Mesenchymal stem cell (in vitro differentiated cells and primary cell): Measurements from ENCODE around the gene MR1.
"Not testable (repeated sequence)": the region's sequence is repeated elsewhere in the genome, so short reads cannot be mapped to it uniquely, and the experiment has no call there.

Source experiments
- DNase-seq: peaks from one replicate; pipeline ENCODE4 v3.0.0-alpha.2; 2013
- H2AFZ ChIP-seq: one replicate; pipeline ENCODE4 v1.6.1; 2013; ENCODE audit warnings: low read depth, mild to moderate bottlenecking, control low read depth, inconsistent platforms, low read length, moderate library complexity
- H2AK5ac ChIP-seq: 2 replicates; pipeline ENCODE4 v1.6.1; 2013; ENCODE audit warnings: low read length, moderate library complexity, mild to moderate bottlenecking, inconsistent platforms; ENCODE audit not compliant: severe bottlenecking
- H2BK120ac ChIP-seq: one replicate; pipeline ENCODE4 v1.6.1; 2013; ENCODE audit warnings: low read depth, mild to moderate bottlenecking, inconsistent platforms, low read length, moderate library complexity
- H2BK12ac ChIP-seq, 2 experiments: one replicate each; pipeline ENCODE4 v1.6.1; 2013; ENCODE audit warnings: inconsistent platforms in 2 of 2, low read length in 2 of 2, mild to moderate bottlenecking in 2 of 2, moderate library complexity in 2 of 2, control low read depth in 1 of 2
- H2BK15ac ChIP-seq: one replicate; pipeline ENCODE4 v1.6.1; 2013; ENCODE audit warnings: mild to moderate bottlenecking, low read depth, inconsistent platforms; ENCODE audit not compliant: poor library complexity, severe bottlenecking
- H2BK5ac ChIP-seq: 2 replicates; pipeline ENCODE4 v1.6.1; 2013; ENCODE audit warnings: low read depth, mild to moderate bottlenecking, low read length, control low read depth, inconsistent platforms; ENCODE audit not compliant: poor library complexity, severe bottlenecking
- H3K14ac ChIP-seq, 2 experiments: one replicate each; pipeline ENCODE4 v1.6.1; 2013; ENCODE audit warnings: inconsistent platforms in 2 of 2, low read length in 2 of 2, control low read depth in 1 of 2, mild to moderate bottlenecking in 1 of 2, moderate library complexity in 1 of 2
- H3K18ac ChIP-seq, 2 experiments: one replicate each; pipeline ENCODE4 v1.6.1; 2013; ENCODE audit warnings: inconsistent platforms in 2 of 2, low read length in 2 of 2, control low read depth in 1 of 2, low read depth in 1 of 2, mild to moderate bottlenecking in 1 of 2
- H3K23ac ChIP-seq, 2 experiments: one replicate each; pipeline ENCODE4 v1.6.1; 2013; ENCODE audit warnings: inconsistent platforms in 2 of 2, low read length in 2 of 2, mild to moderate bottlenecking in 2 of 2, moderate library complexity in 2 of 2, control low read depth in 1 of 2
- H3K27ac ChIP-seq: 2 replicates; pipeline ENCODE4 v1.5.1; 2013; ENCODE audit warnings: mild to moderate bottlenecking, moderate library complexity, low read length, control low read depth, inconsistent platforms; ENCODE audit not compliant: poor library complexity, severe bottlenecking
- H3K27me3 ChIP-seq, 2 experiments: 2 replicates each; pipeline versions ENCODE4 v1.6.1 to v1.7.0; 2013; ENCODE audit warnings: low read length in 2 of 2, mild to moderate bottlenecking in 2 of 2, moderate library complexity in 2 of 2, control low read depth in 1 of 2, inconsistent platforms in 1 of 2; ENCODE audit not compliant: control insufficient read depth in 1 of 2, insufficient read depth in 1 of 2
- H3K36me3 ChIP-seq, 2 experiments: 2 replicates each; pipeline versions ENCODE4 v1.6.1 to v1.7.0; 2013; ENCODE audit warnings: low read length in 2 of 2, control low read depth in 1 of 2, inconsistent platforms in 1 of 2, low read depth in 1 of 2, mild to moderate bottlenecking in 1 of 2; ENCODE audit not compliant: insufficient read depth in 2 of 2, control insufficient read depth in 1 of 2
- H3K4ac ChIP-seq, 2 experiments: one replicate each; pipeline ENCODE4 v1.6.1; 2013; ENCODE audit warnings: inconsistent platforms in 2 of 2, low read length in 2 of 2, mild to moderate bottlenecking in 2 of 2, moderate library complexity in 2 of 2, control low read depth in 1 of 2, low read depth in 1 of 2
- H3K4me1 ChIP-seq: 2 replicates; pipeline ENCODE4 v1.6.1; 2013; ENCODE audit warnings: low read depth, low read length, control low read depth; ENCODE audit not compliant: control insufficient read depth, insufficient read depth
- H3K4me2 ChIP-seq: 2 replicates; pipeline ENCODE4 v1.6.1; 2013; ENCODE audit warnings: low read length, mild to moderate bottlenecking, inconsistent platforms; ENCODE audit not compliant: poor library complexity, severe bottlenecking
- H3K4me3 ChIP-seq, 2 experiments: 2 replicates each; pipeline versions ENCODE4 v1.5.1 to v1.7.0; 2013; ENCODE audit warnings: low read length in 2 of 2, mild to moderate bottlenecking in 2 of 2, control low read depth in 1 of 2, low read depth in 1 of 2; ENCODE audit not compliant: insufficient read depth in 1 of 2
- H3K79me1 ChIP-seq: replicated peaks from 2 replicates; pipeline ENCODE4 v1.6.1; 2013; ENCODE audit warnings: mild to moderate bottlenecking, control low read depth, low read length, inconsistent platforms; ENCODE audit not compliant: poor library complexity, severe bottlenecking
- H3K9ac ChIP-seq: 2 replicates; pipeline ENCODE4 v1.7.0; 2013; ENCODE audit warnings: mild to moderate bottlenecking, low read length, moderate library complexity
- H3K9me3 ChIP-seq: 2 replicates; pipeline ENCODE4 v1.7.0; 2013; ENCODE audit warnings: mild to moderate bottlenecking, low read length; ENCODE audit not compliant: control insufficient read depth
- H4K8ac ChIP-seq: one replicate; pipeline ENCODE4 v1.6.1; 2013; ENCODE audit warnings: inconsistent platforms, mild to moderate bottlenecking, low read length, moderate library complexity
- H4K91ac ChIP-seq: one replicate; pipeline ENCODE4 v1.6.1; 2013; ENCODE audit warnings: mild to moderate bottlenecking, low read length, inconsistent platforms
- WGBS: methylation state at CpG from one replicate; pipeline ENCODE4 v1.1.7; 2013; ENCODE audit warnings: mixed read lengths; 5-methylcytosine and 5-hydroxymethylcytosine counted together

The MR1 gene

GRCh38 chr1:181057079-181057478 is 23.3 kb downstream of the MR1 start:
- Histone ChIP-seq H3K23ac (no peak overlapping the region), H3K4me3 (no peak overlapping the region), H3K4me1 (no peaks in the 10 kb centered on the region), H3K36me3 (peaks cover 0 to 18% of the 10 kb centered on the region in 2 experiments), H2AFZ (no peak overlapping the region), H3K27ac (no peak overlapping the region), H3K4ac (no peak overlapping the region), H2BK12ac (no peak overlapping the region), H4K8ac (no peak overlapping the region), H3K18ac (no peak overlapping the region), H3K79me1 (no peaks in the 10 kb centered on the region), H2BK5ac (no peak overlapping the region), H3K14ac (no peak overlapping the region), H3K9me3 (peaks cover 4% of the 10 kb centered on the region), H3K4me2 (no peak overlapping the region), H2BK120ac (no peak overlapping the region), H4K91ac (no peak overlapping the region), H2AK5ac (no peak overlapping the region), H2BK15ac (no peak overlapping the region), H3K9ac (no peak overlapping the region), H3K27me3 (peaks cover 0 to 17% of the 10 kb centered on the region in 2 experiments)
- DNase-seq = peak; percentile 28
- WGBS = 67% methylated on average over 3 of the region's 3 CpGs

GRCh38 chr1:181059435-181059834 is 25.7 kb downstream of the MR1 start:
- DNase-seq = no peak
- no peak overlapping the region for H3K4ac ChIP-seq
- no peaks in the 10 kb centered on the region for H3K4me1 ChIP-seq
- peak overlapping the region in 1 of 2 experiments; percentile 46 for H3K14ac ChIP-seq
- no peak overlapping the region for H3K27ac ChIP-seq
- no peak overlapping the region for H3K4me2 ChIP-seq
- no peak overlapping the region for H3K9ac ChIP-seq
- H3K23ac ChIP-seq = no peak overlapping the region
- no peak overlapping the region for H3K18ac ChIP-seq
- no peak overlapping the region for H2BK15ac ChIP-seq
- no peak overlapping the region for H4K8ac ChIP-seq
- H2BK5ac ChIP-seq = no peak overlapping the region
- H4K91ac ChIP-seq = no peak overlapping the region
- H2BK120ac ChIP-seq = no peak overlapping the region
- no peaks in the 10 kb centered on the region for H3K79me1 ChIP-seq
- H2BK12ac ChIP-seq = no peak overlapping the region
- H2AK5ac ChIP-seq = no peak overlapping the region
- H3K27me3 ChIP-seq = peaks cover 0 to 13% of the 10 kb centered on the region in 2 experiments
- no peak overlapping the region for H3K4me3 ChIP-seq
- H3K36me3 ChIP-seq = peaks cover 0 to 11% of the 10 kb centered on the region in 2 experiments
- H2AFZ ChIP-seq = no peak overlapping the region
- H3K9me3 ChIP-seq = peaks cover 4% of the 10 kb centered on the region

- no peak overlapping the region for H2BK5ac ChIP-seq
- H2BK15ac ChIP-seq = no peak overlapping the region
- H2AK5ac ChIP-seq = no peak overlapping the region
- H3K4me1 ChIP-seq = no peaks in the 10 kb centered on the region
- no peak overlapping the region for H3K14ac ChIP-seq
- no peak for DNase-seq
- no peak overlapping the region for H2BK12ac ChIP-seq
- H3K4me3 ChIP-seq = no peak overlapping the region
- H3K18ac ChIP-seq = no peak overlapping the region
- H2AFZ ChIP-seq = no peak overlapping the region
- no peak overlapping the region for H3K23ac ChIP-seq
- no peak overlapping the region for H3K9ac ChIP-seq
- H3K4me2 ChIP-seq = no peak overlapping the region
- H3K4ac ChIP-seq = no peak overlapping the region
- peaks cover 0 to 13% of the 10 kb centered on the region in 2 experiments for H3K27me3 ChIP-seq
- H3K79me1 ChIP-seq = no peaks in the 10 kb centered on the region
- H2BK120ac ChIP-seq = no peak overlapping the region
- H4K8ac ChIP-seq = no peak overlapping the region
- H3K27ac ChIP-seq = no peak overlapping the region
- no peak overlapping the region for H4K91ac ChIP-seq
- 100% methylated on average over 1 of the region's 1 CpG for WGBS
- H3K9me3 ChIP-seq = peaks cover 4% of the 10 kb centered on the region
- H3K36me3 ChIP-seq = peaks cover 0 to 11% of the 10 kb centered on the region in 2 experiments
Observed at GRCh38 chr1:181060066-181060465, 26.3 kb downstream of the MR1 start.

GRCh38 chr1:181060947-181061346 is 27.2 kb downstream of the MR1 start:
- not testable (repeated sequence) for H3K4ac ChIP-seq, H4K91ac ChIP-seq, H3K36me3 ChIP-seq, H2BK15ac ChIP-seq, H3K4me3 ChIP-seq, H3K23ac ChIP-seq, H2BK5ac ChIP-seq, H3K79me1 ChIP-seq, H2BK12ac ChIP-seq, H3K14ac ChIP-seq, H2AFZ ChIP-seq, H3K27ac ChIP-seq, DNase-seq, H3K9ac ChIP-seq, H3K4me2 ChIP-seq, H3K9me3 ChIP-seq, H4K8ac ChIP-seq, H3K4me1 ChIP-seq, H2BK120ac ChIP-seq, H3K18ac ChIP-seq, H2AK5ac ChIP-seq
- H3K27me3 ChIP-seq = peaks cover 0 to 13% of the 10 kb centered on the region in 2 experiments
- WGBS = 92% methylated on average over 3 of the region's 4 CpGs
